Fibroblast of villous mesenchyme (primary cell): ENCODE measurements around the gene RAB3D. TPM values are rescaled to one million over a fixed set of nuclear protein-coding genes. Genes with fewer than 3 reads are reported as not detected.
A peak's percentile ranks its signal among the peaks of the same experiment; 100 is the strongest.
"Not testable (repeated sequence)": the region's sequence is repeated elsewhere in the genome, so short reads cannot be mapped to it uniquely, and the experiment has no call there.

Experiments
- DNase-seq: peaks from one replicate; pipeline ENCODE4 v3.0.0-alpha.2; 2010; ENCODE audit warnings: low read depth
- H3K4me3 ChIP-seq: 2 replicates; pipeline ENCODE4 v1.5.1; 2011; ENCODE audit warnings: low read depth, mild to moderate bottlenecking, low read length
- CTCF ChIP-seq: IDR thresholded peaks from 2 replicates; pipeline ENCODE4 v1.5.1; 2012; ENCODE audit warnings: low read depth, mild to moderate bottlenecking, low read length; ENCODE audit not compliant: insufficient read depth
- total RNA-seq: library from RNA; depleted of rRNA; stranded (reverse); fragments of >200 nt; gene quantifications from 2 replicates; pipeline ENCODE4 v1.2.3, GENCODE V29; 2012

RAB3D gene
- total RNA-seq, 1 donor: 9.1 TPM

- H3K4me3 ChIP-seq: no peak overlapping the region
- DNase-seq: no peak
- TF ChIP-seq CTCF: no peak
Observed at GRCh38 chr19:11335449-11336146, 3.9 kb downstream of the RAB3D start.

GRCh38 chr19:11333838-11334237, 5.6 kb downstream of the RAB3D start:
- not testable (repeated sequence) for DNase-seq, H3K4me3 ChIP-seq

- TF ChIP-seq CTCF: no peak
- DNase-seq: no peak
- H3K4me3 ChIP-seq: no peak overlapping the region
Observed at GRCh38 chr19:11332822-11333221, 6.6 kb downstream of the RAB3D start.

GRCh38 chr19:11331502-11331901, 8.0 kb downstream of the RAB3D start:
- no peak for TF ChIP-seq CTCF
- H3K4me3 ChIP-seq: no peak overlapping the region
- no peak for DNase-seq

- peak; percentile 61 for DNase-seq
- no peak for TF ChIP-seq CTCF
- H3K4me3 ChIP-seq: no peak overlapping the region
Observed at GRCh38 chr19:11330127-11330526, 9.3 kb downstream of the RAB3D start.

- DNase-seq: no peak
- no peak overlapping the region for H3K4me3 ChIP-seq
- TF ChIP-seq CTCF: no peak
Observed at GRCh38 chr19:11325544-11325943, 13.9 kb downstream of the RAB3D start.

- DNase-seq: no peak
- no peak for TF ChIP-seq CTCF
- no peak overlapping the region for H3K4me3 ChIP-seq
Observed at GRCh38 chr19:11324748-11325389, 14.6 kb downstream of the RAB3D start.
